Heart right ventricle (tissue), 16 donors: ENCODE results near the gene CERS4. TPM values are rescaled to one million over a fixed set of nuclear protein-coding genes. Genes with fewer than 3 reads are reported as not detected.
"Not testable (repeated sequence)": the region's sequence is repeated elsewhere in the genome, so short reads cannot be mapped to it uniquely, and the experiment has no call there.

Source experiments
- ATAC-seq, 8 donors: fragments of 200-7000 bp; cut with Tn5 transposase; one replicate each; pipeline ENCODE4 v1.9.1; 2020; ENCODE audit warnings: mild to moderate bottlenecking in 8 of 8, moderate library complexity in 8 of 8, moderate number of reproducible peaks in 1 of 8
- DNase-seq, 2 donors: peaks; one replicate each; pipeline ENCODE4 v3.0.0-alpha.2; 2020
- H3K27ac ChIP-seq, 10 donors: fragments of 200-600 bp; sonication (generic) in 2 of 10; one replicate each; pipeline versions ENCODE4 v1.5.0 to v1.8.0; 2020 to 2022; ENCODE audit warnings: mild to moderate bottlenecking in 3 of 10
- H3K27me3 ChIP-seq, 7 donors: fragments of 200-600 bp; one replicate each; pipeline ENCODE4 v1.8.0; 2021 to 2022; ENCODE audit warnings: mild to moderate bottlenecking in 2 of 7
- H3K36me3 ChIP-seq, 9 donors: fragments of 200-600 bp; sonication (generic) in 1 of 9; one replicate each; pipeline versions ENCODE4 v1.5.0 to v1.8.0; 2020 to 2022; ENCODE audit warnings: mild to moderate bottlenecking in 2 of 9
- H3K4me1 ChIP-seq, 9 donors: fragments of 200-600 bp; sonication (generic) in 1 of 9; one replicate each; pipeline versions ENCODE4 v1.5.0 to v1.8.0; 2020 to 2022; ENCODE audit warnings: mild to moderate bottlenecking in 4 of 9
- H3K4me3 ChIP-seq, 10 donors: fragments of 200-600 bp; sonication (generic) in 2 of 10; one replicate each; pipeline versions ENCODE4 v1.5.0 to v1.8.0; 2020 to 2022; ENCODE audit warnings: mild to moderate bottlenecking in 7 of 10, moderate library complexity in 2 of 10
- H3K9me3 ChIP-seq, 11 donors: fragments of 200-600 bp in 10 of 11; sonication (generic) in 2 of 11; one replicate each; pipeline versions ENCODE4 v1.5.0 to v1.8.0; 2013 to 2022; ENCODE audit warnings: mild to moderate bottlenecking in 2 of 11, control low read depth in 1 of 11, moderate library complexity in 1 of 11
- CTCF ChIP-seq, 9 donors: fragments of 200-600 bp; sonication (generic) in 2 of 9; IDR thresholded peaks; one replicate each; pipeline versions ENCODE4 v1.5.0 to v1.8.0; 2021 to 2022; ENCODE audit warnings: antibody characterized with exemption in 9 of 9, mild to moderate bottlenecking in 5 of 9, moderate library complexity in 1 of 9
- WGBS, 2 donors: extraction: QIAGEN DNeasy Blood & Tissue Kit; methylation state at CpG; one replicate each; pipeline ENCODE4 v1.1.7; 2013; ENCODE audit warnings: inconsistent platforms in 1 of 2; 5-methylcytosine and 5-hydroxymethylcytosine counted together
- intact Hi-C, 10 donors: fragments of 100-400 bp; cut with DNase I; formaldehyde crosslinking; loops; one replicate each; pipeline versions ENCODE4 v1.11.1 to v1.14.2; 2022
- polyA plus RNA-seq, 2 donors: library from polyadenylated mRNA; stranded (reverse); fragments of 200-250 nt; gene quantifications; one replicate each; pipeline ENCODE4 v1.2.3, GENCODE V29; 2013
- total RNA-seq, 10 donors: library from RNA; stranded (reverse); fragmentation: NEBNext Ultra II Directional in 3 of 10; extraction: Animal tissue kit (Norgen Biotek cat#: 25700) in 3 of 10; gene quantifications; one replicate each; pipeline versions ENCODE4 v1.2.1 to v1.2.4, GENCODE V29; 2021 to 2023
- donor health status: Arrhythmogenic right ventricular cardiomyopathy.
- donor health status: ischemic (EF 13 %, LVEDD 7.1; RV severe dilation, severe dysfunction).
- donor health status: healthy with polysubstance abuse.
- donor health status: DM: no; HTN: yes; CAD: no.
- donor health status: DM: no; HTN: no; CAD: no.
- donor health status: ischemic (EF 25% LVEDD 6.9; RV normal size, moderate dysfunction).
- donor health status: ischemic (EF 25% LVEDD 5.7; RV mildly dilated, moderate dysfunction).
- donor health status: healthy.
- donor health status: DM: yes; HTN: yes; CAD: no.
- donor health status: Ischemic cardiomyopathy.
- donor health status: ischemic (EF 35%, LVEDD 5.7; RV mildly dilated, moderate dysfunction).
- donor health status: nonischemic (EF 11% LVEDD 7.7; RV severe dilation, severe dysfunction).
- donor health status: DM: yes; HTN: yes; CAD: no.
- donor health status: PGD.
- donor health status: ischemic (EF 29% LVEDD 5.4; RV normal size, mild dysfunction).
- donor health status: nonischemic (EF 23%, LVEDD 6.1; RV moderate dilation, normal function).

Gene CERS4
- total and polyA plus RNA-seq, 12 donors: 13.9 to 28.9 (median 17.9) TPM

GRCh38 chr19:8185343-8186068, 23.7 kb upstream of the CERS4 start:
- H3K4me1 ChIP-seq: peaks cover 0 to 6% (median 0%) of the 10 kb centered on the region in 9 donors
- no peaks in the 10 kb centered on the region for H3K36me3 ChIP-seq
- ATAC-seq (no peak), DNase-seq (no peak)
- 89 to 92% methylated on average over 5 of the region's 5 CpGs for WGBS, 2 donors
- TF ChIP-seq CTCF (IDR thresholded peaks at IDR 0.05): no peak
- intact Hi-C loops: no loop called here
- H3K27me3 ChIP-seq: no peaks in the 10 kb centered on the region
- H3K9me3 ChIP-seq: no peaks in the 10 kb centered on the region
- no peak overlapping the region for H3K4me3 ChIP-seq
- no peak overlapping the region for H3K27ac ChIP-seq

- H3K27ac ChIP-seq: peak overlapping the region in 1 of 10 donors; percentile 50
- DNase-seq (no peak), ATAC-seq (no peak)
- no peaks in the 10 kb centered on the region for H3K27me3 ChIP-seq
- no peaks in the 10 kb centered on the region for H3K36me3 ChIP-seq
- TF ChIP-seq CTCF (IDR thresholded peaks at IDR 0.05): no peak
- intact Hi-C loops: no loop called here
- H3K9me3 ChIP-seq: no peaks in the 10 kb centered on the region
- WGBS, 2 donors: 74 to 76% methylated on average over 7 of the region's 7 CpGs
- no peak overlapping the region for H3K4me3 ChIP-seq
- H3K4me1 ChIP-seq: peaks cover 3 to 42% (median 15%) of the 10 kb centered on the region in 9 donors
These were observed 16.8 kb upstream of the CERS4 start for GRCh38 chr19:8192221-8192820.

GRCh38 chr19:8194528-8195267, 14.5 kb upstream of the CERS4 start:
- ATAC-seq: peak in 4 of 8 donors; percentile 15 to 46 (median 24)
- no peak for TF ChIP-seq CTCF (IDR thresholded peaks at IDR 0.05)
- peak in 1 of 2 donors; percentile 20 for DNase-seq
- Histone ChIP-seq H3K4me1 (peaks cover 3 to 42% (median 15%) of the 10 kb centered on the region in 9 donors), H3K27ac (peak overlapping the region in 7 of 10 donors; percentile 4 to 92 (median 62)), H3K36me3 (no peaks in the 10 kb centered on the region), H3K9me3 (no peaks in the 10 kb centered on the region), H3K27me3 (no peaks in the 10 kb centered on the region), H3K4me3 (peak overlapping the region in 6 of 10 donors; percentile 4 to 48 (median 20))
- intact Hi-C loops: no loop called here
- WGBS, 2 donors: 46 to 54% methylated on average over 11 of the region's 11 CpGs

- Histone ChIP-seq H3K4me3 (no peak overlapping the region), H3K27me3 (no peaks in the 10 kb centered on the region), H3K27ac (peak overlapping the region in 1 of 10 donors; percentile 3), H3K9me3 (no peaks in the 10 kb centered on the region), H3K4me1 (peaks cover 3 to 42% (median 15%) of the 10 kb centered on the region in 9 donors), H3K36me3 (no peaks in the 10 kb centered on the region)
- WGBS, 2 donors: 58 to 72% methylated on average over 10 of the region's 10 CpGs
- no peak for TF ChIP-seq CTCF (IDR thresholded peaks at IDR 0.05)
- DNase-seq (no peak), ATAC-seq (no peak)
- intact Hi-C loops: no loop called here
These were observed 12.8 kb upstream of the CERS4 start for GRCh38 chr19:8196271-8196927.

- ATAC-seq, DNase-seq, H3K4me3 ChIP-seq, intact Hi-C loops, H3K9me3 ChIP-seq, H3K27me3 ChIP-seq, H3K27ac ChIP-seq, H3K4me1 ChIP-seq, H3K36me3 ChIP-seq: not testable (repeated sequence)
- 58 to 63% methylated on average over 15 of the region's 15 CpGs for WGBS, 2 donors
These were observed 5.7 kb upstream of the CERS4 start for GRCh38 chr19:8203288-8204120.
